ENCODE results near the gene SCAMP2.
A peak's percentile ranks its signal among the peaks of the same experiment; 100 is the strongest.

Gene SCAMP2

DNA sequence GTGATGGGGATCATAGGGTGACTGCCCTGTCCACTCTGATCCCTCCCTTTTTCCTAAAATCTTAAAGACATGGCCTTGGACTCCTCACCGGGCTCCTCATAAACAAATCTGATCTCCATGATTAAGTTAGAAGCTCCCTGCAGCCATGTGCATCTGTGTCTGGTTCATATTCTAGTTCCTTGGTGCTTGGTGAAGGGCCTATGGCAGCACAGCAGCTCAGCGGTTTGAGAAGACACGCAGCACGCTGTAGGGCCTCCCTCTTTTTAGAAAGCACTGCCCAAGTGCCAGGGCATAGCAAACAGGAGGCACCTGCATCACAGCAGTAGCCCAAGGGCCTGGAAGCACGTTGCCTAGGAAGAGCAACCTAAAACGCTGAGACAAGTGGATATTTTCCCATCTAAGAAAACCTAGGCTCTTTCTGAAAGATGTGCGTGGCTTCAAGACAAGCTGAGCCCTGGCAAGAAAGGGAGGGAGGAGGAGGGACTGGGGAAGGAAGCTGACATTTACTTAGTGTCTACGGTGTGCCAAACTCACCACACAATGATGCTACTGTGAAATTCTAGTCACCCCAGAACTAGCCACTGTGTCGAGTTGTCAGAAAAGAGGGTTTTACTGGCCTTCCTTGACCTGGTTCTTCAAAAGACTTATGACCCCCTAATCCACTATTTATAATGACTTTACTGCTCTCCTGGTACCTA, 15.3 kb downstream of the SCAMP2 start:
- DNase-seq = no peak

DNA sequence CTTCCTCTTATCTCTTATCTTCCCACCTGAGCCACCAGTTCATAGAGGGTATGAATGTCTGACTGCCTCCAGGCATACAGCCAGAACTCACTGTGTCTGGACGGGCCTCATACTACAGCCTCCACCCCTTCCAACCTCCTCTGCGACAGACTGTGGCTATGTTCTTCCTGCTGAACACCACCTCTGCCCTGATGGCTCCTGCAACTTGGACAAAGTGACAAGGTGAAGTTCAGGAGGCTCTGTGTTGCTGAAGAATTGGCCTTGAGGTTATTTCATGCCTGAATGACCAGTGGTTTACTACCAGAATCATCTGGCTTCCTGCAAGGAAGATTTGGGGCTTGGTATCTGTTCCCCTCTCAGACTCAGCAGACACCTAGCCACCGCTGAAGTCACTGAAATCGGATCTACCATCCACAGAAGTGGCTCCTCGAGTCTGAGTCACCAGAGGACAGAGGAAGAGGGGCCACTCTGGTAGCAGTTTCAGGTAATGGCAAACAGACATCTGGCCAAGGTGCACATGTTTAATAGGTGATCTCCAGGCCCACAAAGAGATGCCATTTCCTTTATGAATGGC, 16.0 kb downstream of the SCAMP2 start:
- no peak for DNase-seq

GRCh38 chr15:74856537-74856936, 16.6 kb downstream of the SCAMP2 start:
- DNase-seq = no peak

- DNase-seq = no peak
Measured at GRCh38 chr15:74855857-74856256, 17.3 kb downstream of the SCAMP2 start.

GRCh38 chr15:74854453-74855022, 18.6 kb downstream of the SCAMP2 start:
- no peak for DNase-seq

DNA sequence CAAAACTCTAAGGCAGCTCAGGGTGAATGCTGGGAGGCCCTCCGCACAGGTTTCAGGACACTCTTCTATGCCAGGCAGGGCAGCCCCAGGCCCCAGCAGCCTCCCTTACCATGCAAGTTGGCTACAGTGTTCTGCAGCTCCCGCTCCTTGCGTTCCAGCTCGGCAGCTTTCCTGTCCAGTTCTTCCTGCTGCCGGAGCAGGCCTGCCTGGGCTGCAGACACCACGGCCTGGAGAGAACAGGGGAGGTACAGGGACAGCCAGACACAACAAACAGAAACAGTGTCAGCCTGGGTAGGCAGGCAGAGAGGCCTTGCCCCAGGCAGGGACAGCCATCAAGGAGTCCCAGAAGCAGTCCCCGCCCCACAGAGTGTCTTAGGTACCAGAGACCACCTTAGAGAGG, 21.2 kb downstream of the SCAMP2 start:
- DNase-seq = no peak

- no peak for DNase-seq
Measured at GRCh38 chr15:74850393-74850792, 22.8 kb downstream of the SCAMP2 start.

DNA sequence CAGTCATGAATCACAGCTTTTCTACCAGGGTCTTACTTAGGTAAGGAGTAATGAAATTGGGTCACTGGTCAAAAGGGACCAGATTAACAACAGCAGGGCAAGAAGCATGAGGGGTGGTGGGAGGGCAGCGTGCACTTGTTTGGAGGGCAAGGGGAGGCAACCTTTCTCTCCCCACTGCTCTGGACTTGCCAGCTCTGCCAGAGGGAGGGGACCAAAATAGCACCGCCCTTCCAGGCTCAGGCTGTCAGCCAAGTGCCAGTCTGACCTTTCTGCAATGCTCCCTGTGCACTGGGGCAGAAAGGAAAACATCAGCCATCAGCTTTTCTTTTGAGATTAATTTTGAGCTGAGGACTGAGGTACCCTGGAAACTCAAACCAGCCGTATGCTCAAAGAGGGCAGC, 25.7 kb downstream of the SCAMP2 start:
- DNase-seq = no peak

- no peak for DNase-seq
Measured at GRCh38 chr15:74845581-74845980, 27.6 kb downstream of the SCAMP2 start.

DNA sequence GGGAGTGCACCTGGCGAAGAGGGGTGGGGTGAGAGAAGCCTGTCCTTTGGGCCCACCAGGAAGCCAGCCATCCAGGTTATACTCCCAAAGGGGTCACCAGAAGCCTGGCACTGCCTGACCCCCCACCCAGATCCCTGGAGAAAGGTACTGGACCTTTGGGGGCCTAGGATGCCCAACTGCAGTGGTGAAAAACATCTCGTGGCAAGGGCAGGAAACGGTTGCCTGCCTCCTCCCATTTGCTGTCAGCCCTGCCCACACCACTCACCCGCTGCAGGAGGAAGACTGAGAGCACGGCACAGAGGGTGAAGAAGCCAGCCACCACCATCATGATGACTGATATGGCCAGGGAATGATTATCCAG, 28.0 kb downstream of the SCAMP2 start:
- no peak for DNase-seq

GRCh38 chr15:74844319-74845207, 28.6 kb downstream of the SCAMP2 start:
- DNase-seq = no peak

DNA sequence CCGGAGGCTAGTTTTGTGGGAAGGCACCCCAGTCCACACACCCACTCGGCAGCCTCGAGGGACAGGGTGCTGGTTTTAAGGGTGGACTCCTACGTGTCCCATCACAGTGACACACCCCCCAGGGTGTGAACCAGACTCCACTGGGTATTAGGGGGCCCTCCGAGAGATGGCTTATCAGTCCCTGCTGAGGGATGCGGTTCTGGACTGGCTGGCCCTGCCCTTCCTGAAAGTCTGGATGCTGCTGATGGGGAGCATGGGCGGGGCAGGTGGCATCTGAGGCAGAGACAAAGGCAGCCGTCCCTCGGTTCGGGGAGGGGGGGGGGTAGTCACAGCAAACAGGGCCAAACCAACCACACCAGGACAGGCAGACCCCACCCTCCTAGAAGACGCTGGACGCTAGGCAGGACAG, 29.3 kb downstream of the SCAMP2 start:
- DNase-seq = no peak

DNA sequence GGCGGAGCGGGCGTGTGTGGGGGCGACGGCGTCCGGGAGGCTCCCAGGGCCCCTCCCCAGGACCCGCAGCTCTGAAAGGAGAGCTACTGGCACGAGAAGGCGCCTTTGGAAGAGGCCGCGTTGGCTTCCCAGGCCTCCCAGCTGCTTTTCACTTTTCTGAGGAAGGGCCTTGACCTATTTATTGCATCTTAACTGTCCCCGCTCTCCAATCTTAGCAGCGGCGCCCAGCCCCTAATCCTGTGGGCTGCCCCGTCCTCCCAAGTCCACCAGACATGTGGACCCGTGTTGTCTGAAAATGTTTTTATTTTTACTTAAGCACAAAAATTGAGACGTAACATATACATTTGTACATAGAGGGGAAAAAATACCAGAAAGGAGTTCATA, 29.7 kb downstream of the SCAMP2 start:
- no peak for DNase-seq

DNA sequence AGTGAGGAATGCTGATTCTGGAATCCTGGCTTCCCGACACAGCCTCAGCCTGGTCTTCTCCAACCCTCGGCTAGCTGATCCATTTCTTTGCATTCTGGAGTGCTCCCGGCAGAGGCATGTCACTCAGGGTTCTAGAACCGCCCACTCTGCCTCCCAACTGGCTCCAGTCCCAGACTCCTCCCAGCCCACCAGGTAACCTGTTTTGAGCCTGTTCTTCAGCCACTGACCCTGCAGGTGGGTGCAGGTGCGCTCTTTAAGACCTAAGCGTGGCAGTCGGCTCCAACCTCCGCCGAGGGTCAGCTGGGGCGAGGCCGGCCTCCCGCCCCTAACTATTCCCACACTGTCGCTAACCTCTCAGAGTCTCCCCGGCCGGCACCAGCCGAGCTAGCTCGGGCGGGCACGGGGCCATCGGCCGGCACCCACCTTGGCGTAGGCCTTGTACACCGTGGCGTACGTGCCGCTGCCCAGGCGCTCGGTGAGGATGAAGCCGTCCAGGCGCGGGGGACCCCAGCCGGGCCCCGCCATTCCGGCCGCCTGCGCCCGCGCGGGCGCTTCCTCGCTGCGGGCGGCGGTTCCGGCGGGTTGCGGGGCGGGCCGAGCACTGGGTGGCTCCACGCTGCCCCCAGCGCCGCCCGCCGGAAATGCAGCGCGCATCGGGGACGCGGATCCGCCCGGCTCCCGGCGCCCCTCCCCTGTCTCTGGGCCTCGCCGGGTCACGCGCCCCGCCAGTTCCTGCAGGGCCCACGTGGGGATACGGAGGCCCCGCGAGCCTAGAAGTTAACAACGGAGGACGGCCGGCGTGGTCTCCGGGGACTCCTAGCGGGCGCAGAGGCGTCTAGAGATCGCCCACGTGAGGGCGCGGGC, 30.4 kb downstream of the SCAMP2 start, which contains the start of gene ULK3:
TSS of gene ULK3 (minus strand) at position 576 of the 864 bp plus-strand sequence. CDS start at position 525, 51 bp downstream.
- DNase-seq = peak; percentile 54

- no peak for DNase-seq
Measured at GRCh38 chr15:74841891-74842373, 31.2 kb downstream of the SCAMP2 start.

DNA sequence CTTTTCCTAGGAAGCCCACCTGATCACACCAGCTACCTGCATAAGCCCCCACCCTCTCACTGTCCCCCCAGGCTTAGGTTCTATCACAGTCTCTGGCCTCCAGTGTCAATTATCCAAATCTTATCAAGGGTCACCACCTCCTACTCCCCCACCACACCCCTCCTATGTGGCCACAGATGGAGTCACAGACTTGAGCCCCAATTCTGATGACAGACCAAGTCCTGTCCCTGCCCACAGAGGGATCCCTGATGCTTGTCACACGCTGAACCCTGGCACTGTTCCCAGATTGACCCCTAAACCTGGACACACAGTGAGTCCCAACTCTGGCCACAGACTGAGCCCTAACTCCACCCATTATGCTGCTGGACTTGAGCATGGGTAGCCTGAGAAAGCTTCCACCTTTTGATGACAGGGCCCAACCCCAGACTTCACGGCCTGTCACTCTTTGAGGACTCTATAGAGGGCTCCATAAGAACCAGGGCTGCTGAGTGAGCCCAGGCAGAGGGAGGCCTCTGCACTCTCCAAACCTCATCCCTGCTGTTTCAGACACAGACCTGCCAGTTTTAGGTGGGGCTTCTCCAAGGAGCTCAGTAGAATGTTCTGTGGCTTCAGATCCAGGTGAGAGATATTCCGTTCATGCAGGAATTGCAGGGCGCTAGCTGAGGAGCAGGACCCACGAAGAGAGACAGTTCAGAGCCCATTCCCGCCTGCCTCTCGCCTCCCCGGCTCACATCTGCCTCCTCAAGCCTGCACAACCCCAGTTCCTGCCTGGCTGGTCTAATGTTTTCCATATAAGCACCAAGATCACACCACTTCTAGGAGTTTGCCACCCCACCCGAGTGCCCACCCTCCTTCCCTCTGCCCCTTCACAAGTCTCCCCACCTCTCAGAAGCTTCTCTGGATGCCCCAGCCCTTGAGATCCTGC, 32.1 kb downstream of the SCAMP2 start:
- no peak for DNase-seq

DNA sequence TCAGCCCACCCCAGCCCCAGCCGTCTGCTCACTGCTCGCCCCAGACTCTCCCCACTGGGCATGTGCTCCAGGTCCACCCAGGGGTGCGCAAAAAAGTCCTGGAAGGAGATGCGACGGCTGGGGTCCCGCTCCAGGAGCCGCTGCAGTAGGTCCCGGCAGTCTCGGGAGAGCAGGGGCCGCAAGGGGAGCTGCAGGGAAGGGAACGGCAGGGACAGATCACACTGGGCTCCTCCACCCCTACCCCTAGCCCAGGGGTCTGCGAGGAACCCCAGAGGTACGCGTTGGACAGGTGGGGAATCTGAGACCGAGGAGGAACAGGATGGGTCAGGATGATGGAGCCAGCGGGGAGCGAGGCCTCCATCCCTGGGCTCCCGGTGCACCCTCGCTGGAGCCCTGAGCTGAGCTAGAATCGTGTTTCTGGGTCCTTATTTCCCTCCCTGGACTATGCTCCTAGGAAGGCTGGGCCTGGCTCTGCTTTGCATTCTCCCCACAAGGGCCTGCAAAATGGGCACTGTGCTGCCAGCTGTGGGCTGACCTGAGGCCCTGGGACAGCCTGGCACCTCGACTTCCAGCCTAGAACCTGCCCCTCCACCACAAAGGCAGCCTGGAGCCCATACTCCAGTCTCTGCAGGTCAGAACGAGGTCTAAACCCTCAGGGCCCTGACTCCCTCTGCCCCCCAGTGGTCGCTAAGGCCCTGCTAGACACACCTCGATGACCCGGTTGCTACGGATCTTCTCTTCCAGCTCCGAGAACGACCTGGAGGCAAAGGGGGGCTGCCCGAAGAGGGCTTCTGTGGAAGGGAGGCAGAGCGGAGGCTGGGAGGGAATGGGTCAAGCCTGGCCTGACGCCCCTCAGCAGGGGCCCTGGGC, 33.4 kb downstream of the SCAMP2 start:
- no peak for DNase-seq

- DNase-seq = no peak
Measured at GRCh38 chr15:74838746-74839525, 34.2 kb downstream of the SCAMP2 start.

GRCh38 chr15:74838137-74838516, 35.0 kb downstream of the SCAMP2 start:
- DNase-seq = no peak
